K562 (cell line): Measurements from ENCODE around the gene NOP10. TPM values are rescaled to one million over a fixed set of nuclear protein-coding genes. Genes with fewer than 3 reads are reported as not detected.

Source experiments
- C11orf30 ChIP-seq: fragments of 450-650 bp; IDR thresholded peaks from 2 replicates; pipeline ENCODE4 v1.6.1; 2016; ENCODE audit warnings: low read depth, mild to moderate bottlenecking
- CREM ChIP-seq: IDR thresholded peaks from 2 replicates; pipeline ENCODE4 v1.6.1; 2014; ENCODE audit warnings: antibody characterized with exemption, low read depth
- DPF2 ChIP-seq: fragments of 450-650 bp; IDR thresholded peaks from 2 replicates; pipeline ENCODE4 v1.6.1; 2016
- GABPA ChIP-seq: fragments of 200-800 bp; sonication (Bioruptor generic); conservative IDR thresholded peaks from 2 replicates; pipeline ENCODE4 v1.6.1; 2016; ENCODE audit warnings: low read depth, missing genetic modification characterization, missing compliant biosample characterization
- HDAC1 ChIP-seq, 2 experiments: fragments of 450-650 bp; IDR thresholded peaks; 2 replicates each; pipeline ENCODE4 v1.6.1; 2016 to 2017; ENCODE audit warnings: inconsistent platforms in 1 of 2, mild to moderate bottlenecking in 1 of 2, moderate library complexity in 1 of 2
- KAT2B ChIP-seq: IDR thresholded peaks from one replicate; pipeline ENCODE4 v1.6.1; 2012; ENCODE audit warnings: low read depth, mild to moderate bottlenecking, control low read depth, inconsistent platforms, low read length, moderate library complexity
- NR1H2 ChIP-seq: sonication (generic); formaldehyde crosslinking; IDR thresholded peaks from 2 replicates; pipeline ENCODE4 v1.4.0; 2020; ENCODE audit warnings: mild to moderate bottlenecking, missing genetic modification reagents
- RBM39 ChIP-seq: fragments of 200-400 bp; formaldehyde crosslinking; optimal IDR thresholded peaks from 2 replicates; pipeline ENCODE3; 2018; ENCODE audit warnings: low read depth, low read length
- TCF7 ChIP-seq: sonication (generic); IDR thresholded peaks from 2 replicates; pipeline ENCODE4 v1.6.1; 2016; ENCODE audit warnings: antibody characterized with exemption, borderline replicate concordance
- TRIM24 ChIP-seq, 2 experiments: fragments of 450-650 bp; IDR thresholded peaks; 2 replicates each; pipeline ENCODE4 v1.6.1; 2016
- XRCC4 ChIP-seq: IDR thresholded peaks from one replicate; pipeline ENCODE4 v1.6.1; 2011; ENCODE audit not compliant: insufficient read depth, insufficient read length; ENCODE audit errors: extremely low read depth
- ZNF24 ChIP-seq: fragments of 450-650 bp; IDR thresholded peaks from 2 replicates; pipeline ENCODE4 v1.6.1; 2016
- polyA plus RNA-seq, 8 experiments: library from polyadenylated mRNA; depleted of rRNA in 4 of 8; stranded (reverse) in 5 of 8; unstranded in 3 of 8; fragments of >200 nt; fragmentation: Nextera tagmentation in 2 of 8; fragmentation: Illumina TruSeq in 1 of 8; extraction: Ambion mirVana in 2 of 8; extraction: Trizol in 1 of 8; gene quantifications; 2 replicates each; pipeline versions ENCODE4 v1.2.1 to v1.2.3, GENCODE V29; 2011 to 2014; ENCODE audit warnings: inconsistent platforms in 1 of 8, missing spikeins in 1 of 8
- total RNA-seq, 7 experiments: library from RNA; depleted of rRNA in 6 of 7; stranded (reverse); fragments of >200 nt in 6 of 7; fragmentation: Illumina TruSeq in 2 of 7; extraction: Trizol in 2 of 7; gene quantifications; 2 replicates each; pipeline versions ENCODE4 v1.2.1 to v1.2.3, GENCODE V29; 2011 to 2021; ENCODE audit warnings: low replicate concordance in 1 of 7
- TF ChIP-seq, protein P1 (sequence below): fragments of 450-650 bp; IDR thresholded peaks from 2 replicates; pipeline ENCODE4 v1.6.1; 2018; ENCODE audit not compliant: partially characterized antibody
- TF ChIP-seq, protein P2 (sequence below), 2 experiments: fragments of 250-450 bp in 1 of 2; fragments of 450-650 bp in 1 of 2; sonication (Bioruptor Pico) in 1 of 2; IDR thresholded peaks; 2 replicates each; pipeline versions ENCODE4 v1.6.1 to v1.8.0; 2016 to 2021; ENCODE audit warnings: mild to moderate bottlenecking in 2 of 2, moderate library complexity in 2 of 2, missing compliant biosample characterization in 1 of 2, missing genetic modification characterization in 1 of 2
- TF ChIP-seq, protein P3 (sequence below): sonication (generic); formaldehyde crosslinking; IDR thresholded peaks from 2 replicates; pipeline ENCODE4 v1.5.0; 2020; ENCODE audit warnings: missing genetic modification reagents
- TF ChIP-seq, protein P4 (sequence below): fragments of 450-650 bp; IDR thresholded peaks from 2 replicates; pipeline ENCODE4 v1.7.1; 2018; ENCODE audit warnings: mild to moderate bottlenecking, low read depth; ENCODE audit not compliant: partially characterized antibody

NOP10 gene
- total and polyA plus RNA-seq, 9 of the 15 experiments (the other 6 are each of a cell fraction or from before 2014, with no cell fraction given), result 250 to 1,663 (median 449) TPM

DNA sequence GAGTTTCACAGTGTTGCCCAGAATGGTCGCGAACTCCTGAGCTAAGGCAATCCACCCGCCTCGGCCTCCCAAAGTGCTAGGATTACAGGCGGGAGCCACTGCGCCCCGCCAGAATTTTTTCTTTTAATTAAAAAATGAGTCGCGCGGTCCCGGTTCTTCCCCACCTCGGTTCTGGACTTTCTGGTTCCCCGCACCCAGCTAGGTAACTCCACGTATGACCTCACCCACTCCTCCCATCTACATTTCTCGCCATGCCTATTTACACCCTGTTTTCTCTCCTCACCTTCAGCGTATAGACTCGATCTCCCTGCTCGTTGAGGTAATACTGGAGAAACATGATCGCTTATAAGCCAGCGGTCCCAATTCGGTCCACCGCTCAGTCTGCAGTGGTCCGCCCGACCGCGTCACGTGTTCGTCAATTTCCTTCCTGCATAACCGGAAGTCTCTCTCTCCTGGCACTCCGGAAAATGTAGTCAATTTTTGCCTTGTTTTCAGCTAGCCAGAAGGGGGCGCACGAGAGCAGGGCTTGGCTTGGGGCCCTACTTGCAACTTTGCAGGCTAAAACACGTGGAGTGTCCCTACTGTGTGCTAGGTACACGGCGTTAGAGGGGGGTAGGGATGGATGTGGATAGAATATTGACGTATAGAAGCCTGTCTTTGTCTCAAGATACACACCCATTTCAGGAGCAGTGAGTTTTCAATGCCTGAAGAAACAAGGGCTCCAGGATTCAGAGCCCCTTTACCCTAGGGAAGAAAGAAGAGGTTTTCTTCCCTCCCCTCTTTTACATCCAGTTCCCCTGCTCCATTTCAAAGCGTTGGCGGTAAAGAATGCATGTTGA, at the start of gene NOP10, which contains the start of gene NUTM1 (continued):
- TF ChIP-seq, protein P1, sequence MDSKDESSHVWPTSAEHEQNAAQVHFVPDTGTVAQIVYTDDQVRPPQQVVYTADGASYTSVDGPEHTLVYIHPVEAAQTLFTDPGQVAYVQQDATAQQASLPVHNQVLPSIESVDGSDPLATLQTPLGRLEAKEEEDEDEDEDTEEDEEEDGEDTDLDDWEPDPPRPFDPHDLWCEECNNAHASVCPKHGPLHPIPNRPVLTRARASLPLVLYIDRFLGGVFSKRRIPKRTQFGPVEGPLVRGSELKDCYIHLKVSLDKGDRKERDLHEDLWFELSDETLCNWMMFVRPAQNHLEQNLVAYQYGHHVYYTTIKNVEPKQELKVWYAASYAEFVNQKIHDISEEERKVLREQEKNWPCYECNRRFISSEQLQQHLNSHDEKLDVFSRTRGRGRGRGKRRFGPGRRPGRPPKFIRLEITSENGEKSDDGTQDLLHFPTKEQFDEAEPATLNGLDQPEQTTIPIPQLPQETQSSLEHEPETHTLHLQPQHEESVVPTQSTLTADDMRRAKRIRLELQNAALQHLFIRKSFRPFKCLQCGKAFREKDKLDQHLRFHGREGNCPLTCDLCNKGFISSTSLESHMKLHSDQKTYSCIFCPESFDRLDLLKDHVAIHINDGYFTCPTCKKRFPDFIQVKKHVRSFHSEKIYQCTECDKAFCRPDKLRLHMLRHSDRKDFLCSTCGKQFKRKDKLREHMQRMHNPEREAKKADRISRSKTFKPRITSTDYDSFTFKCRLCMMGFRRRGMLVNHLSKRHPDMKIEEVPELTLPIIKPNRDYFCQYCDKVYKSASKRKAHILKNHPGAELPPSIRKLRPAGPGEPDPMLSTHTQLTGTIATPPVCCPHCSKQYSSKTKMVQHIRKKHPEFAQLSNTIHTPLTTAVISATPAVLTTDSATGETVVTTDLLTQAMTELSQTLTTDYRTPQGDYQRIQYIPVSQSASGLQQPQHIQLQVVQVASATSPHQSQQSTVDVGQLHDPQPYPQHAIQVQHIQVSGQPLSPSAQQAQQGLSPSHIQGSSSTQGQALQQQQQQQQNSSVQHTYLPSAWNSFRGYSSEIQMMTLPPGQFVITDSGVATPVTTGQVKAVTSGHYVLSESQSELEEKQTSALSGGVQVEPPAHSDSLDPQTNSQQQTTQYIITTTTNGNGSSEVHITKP, result peak; percentile 94
- TF ChIP-seq TCF7, result peak; percentile 74; the same call in 1 of the 2 replicates
- TF ChIP-seq, protein P2, sequence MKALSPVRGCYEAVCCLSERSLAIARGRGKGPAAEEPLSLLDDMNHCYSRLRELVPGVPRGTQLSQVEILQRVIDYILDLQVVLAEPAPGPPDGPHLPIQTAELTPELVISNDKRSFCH (CRISPR knock-in tag; IDR thresholded peaks at IDR 0.05), result no peak
- TF ChIP-seq, protein P2 (tag; IDR thresholded peaks at IDR 0.05), result peak; percentile 47; the same call in 1 of the 2 replicates
- TF ChIP-seq HDAC1 (IDR thresholded peaks at IDR 0.05), result peak; percentile 10 to 94; a peak in 2 of 4 replicates
- TF ChIP-seq TRIM24 (IDR thresholded peaks at IDR 0.05), result peak in 1 of 2 experiments; percentile 55; a peak in 3 of 4 replicates
- TF ChIP-seq, protein P3, sequence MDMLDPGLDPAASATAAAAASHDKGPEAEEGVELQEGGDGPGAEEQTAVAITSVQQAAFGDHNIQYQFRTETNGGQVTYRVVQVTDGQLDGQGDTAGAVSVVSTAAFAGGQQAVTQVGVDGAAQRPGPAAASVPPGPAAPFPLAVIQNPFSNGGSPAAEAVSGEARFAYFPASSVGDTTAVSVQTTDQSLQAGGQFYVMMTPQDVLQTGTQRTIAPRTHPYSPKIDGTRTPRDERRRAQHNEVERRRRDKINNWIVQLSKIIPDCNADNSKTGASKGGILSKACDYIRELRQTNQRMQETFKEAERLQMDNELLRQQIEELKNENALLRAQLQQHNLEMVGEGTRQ (CRISPR knock-in tag), result peak; percentile 97
- peak; percentile 96 for TF ChIP-seq GABPA (tag)
- TF ChIP-seq, protein P4, sequence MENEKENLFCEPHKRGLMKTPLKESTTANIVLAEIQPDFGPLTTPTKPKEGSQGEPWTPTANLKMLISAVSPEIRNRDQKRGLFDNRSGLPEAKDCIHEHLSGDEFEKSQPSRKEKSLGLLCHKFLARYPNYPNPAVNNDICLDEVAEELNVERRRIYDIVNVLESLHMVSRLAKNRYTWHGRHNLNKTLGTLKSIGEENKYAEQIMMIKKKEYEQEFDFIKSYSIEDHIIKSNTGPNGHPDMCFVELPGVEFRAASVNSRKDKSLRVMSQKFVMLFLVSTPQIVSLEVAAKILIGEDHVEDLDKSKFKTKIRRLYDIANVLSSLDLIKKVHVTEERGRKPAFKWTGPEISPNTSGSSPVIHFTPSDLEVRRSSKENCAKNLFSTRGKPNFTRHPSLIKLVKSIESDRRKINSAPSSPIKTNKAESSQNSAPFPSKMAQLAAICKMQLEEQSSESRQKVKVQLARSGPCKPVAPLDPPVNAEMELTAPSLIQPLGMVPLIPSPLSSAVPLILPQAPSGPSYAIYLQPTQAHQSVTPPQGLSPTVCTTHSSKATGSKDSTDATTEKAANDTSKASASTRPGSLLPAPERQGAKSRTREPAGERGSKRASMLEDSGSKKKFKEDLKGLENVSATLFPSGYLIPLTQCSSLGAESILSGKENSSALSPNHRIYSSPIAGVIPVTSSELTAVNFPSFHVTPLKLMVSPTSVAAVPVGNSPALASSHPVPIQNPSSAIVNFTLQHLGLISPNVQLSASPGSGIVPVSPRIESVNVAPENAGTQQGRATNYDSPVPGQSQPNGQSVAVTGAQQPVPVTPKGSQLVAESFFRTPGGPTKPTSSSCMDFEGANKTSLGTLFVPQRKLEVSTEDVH, result peak; percentile 77
- peak; percentile 78 for TF ChIP-seq C11orf30
- 0 out of 2 replicates have a peak, but pooled peaks have one; percentile 13 for TF ChIP-seq ZNF24
- TF ChIP-seq XRCC4, result no peak
- TF ChIP-seq RBM39, result peak; percentile 47
- no peak for TF ChIP-seq NR1H2
- TF ChIP-seq KAT2B, result no peak
- TF ChIP-seq DPF2, result peak; percentile 48; the same call in 1 of the 2 replicates
- peak; percentile 89 for TF ChIP-seq CREM
